Measurements from ENCODE around the gene SLC45A1. TPM values are rescaled to one million over a fixed set of nuclear protein-coding genes. Genes with fewer than 3 reads are reported as not detected.

SLC45A1 gene
- total RNA-seq, 1 donor from 2014 or later = 6.1 TPM

GRCh38 chr1:8354038-8354437, 36.1 kb downstream of the SLC45A1 start:
- no peak overlapping the region for H3K4me3 Mint-ChIP-seq (ENCODE audit: unreplicated experiment)
- H3K4me1 Mint-ChIP-seq (ENCODE audit: low read depth, unreplicated experiment) = peaks cover 10% of the 10 kb centered on the region
- H3K27ac Mint-ChIP-seq (ENCODE audit: unreplicated experiment) = peak overlapping the region; percentile 82
- H3K36me3 Mint-ChIP-seq (ENCODE audit: unreplicated experiment) = no peaks in the 10 kb centered on the region
- peaks cover 44% of the 10 kb centered on the region for H3K27me3 Mint-ChIP-seq (ENCODE audit: unreplicated experiment)
- TF ChIP-seq CTCF (IDR thresholded peaks at IDR 0.05; ENCODE audit: partially characterized antibody, unreplicated experiment) = no peak
- peaks cover 29% of the 10 kb centered on the region for H3K9me3 Mint-ChIP-seq (ENCODE audit: unreplicated experiment)
- no peak for DNase-seq

GRCh38 chr1:8355439-8356255, 37.7 kb downstream of the SLC45A1 start:
- no peak for TF ChIP-seq CTCF (IDR thresholded peaks at IDR 0.05; ENCODE audit: partially characterized antibody, unreplicated experiment)
- Mint-ChIP-seq H3K27me3 (ENCODE audit: unreplicated experiment) (peaks cover 41% of the 10 kb centered on the region), H3K4me1 (ENCODE audit: low read depth, unreplicated experiment) (peaks cover 10% of the 10 kb centered on the region), H3K9me3 (ENCODE audit: unreplicated experiment) (peaks cover 26% of the 10 kb centered on the region), H3K27ac (ENCODE audit: unreplicated experiment) (peak overlapping the region; percentile 52), H3K4me3 (ENCODE audit: unreplicated experiment) (no peak overlapping the region), H3K36me3 (ENCODE audit: unreplicated experiment) (no peaks in the 10 kb centered on the region)
- DNase-seq = no peak

- H3K36me3 Mint-ChIP-seq (ENCODE audit: unreplicated experiment) = no peaks in the 10 kb centered on the region
Measured at GRCh38 chr1:8356256-8357209, 38.6 kb downstream of the SLC45A1 start.

GRCh38 chr1:8357329-8358101, 39.6 kb downstream of the SLC45A1 start:
- no peak overlapping the region for H3K4me3 Mint-ChIP-seq (ENCODE audit: unreplicated experiment)
- H3K27ac Mint-ChIP-seq (ENCODE audit: unreplicated experiment) = peak overlapping the region; percentile 43
- peaks cover 14% of the 10 kb centered on the region for H3K4me1 Mint-ChIP-seq (ENCODE audit: low read depth, unreplicated experiment)

More at GRCh38 chr1:8356256-8357209, 38.6 kb downstream of the SLC45A1 start:
- peak overlapping the region; percentile 41 for H3K27ac Mint-ChIP-seq (ENCODE audit: unreplicated experiment)
- peaks cover 39% of the 10 kb centered on the region for H3K27me3 Mint-ChIP-seq (ENCODE audit: unreplicated experiment)
- peaks cover 25% of the 10 kb centered on the region for H3K9me3 Mint-ChIP-seq (ENCODE audit: unreplicated experiment)
- peaks cover 13% of the 10 kb centered on the region for H3K4me1 Mint-ChIP-seq (ENCODE audit: low read depth, unreplicated experiment)
- no peak for TF ChIP-seq CTCF (IDR thresholded peaks at IDR 0.05; ENCODE audit: partially characterized antibody, unreplicated experiment)
- DNase-seq = no peak
- no peak overlapping the region for H3K4me3 Mint-ChIP-seq (ENCODE audit: unreplicated experiment)

More at GRCh38 chr1:8357329-8358101, 39.6 kb downstream of the SLC45A1 start:
- H3K36me3 Mint-ChIP-seq (ENCODE audit: unreplicated experiment) = peaks cover 5% of the 10 kb centered on the region
- H3K27me3 Mint-ChIP-seq (ENCODE audit: unreplicated experiment) = peaks cover 35% of the 10 kb centered on the region
- TF ChIP-seq CTCF (IDR thresholded peaks at IDR 0.05; ENCODE audit: partially characterized antibody, unreplicated experiment) = no peak
- H3K9me3 Mint-ChIP-seq (ENCODE audit: unreplicated experiment) = peaks cover 28% of the 10 kb centered on the region
- no peak for DNase-seq

All from glutamatergic neuron (in vitro differentiated cells).